SK-N-SH treated with all-trans-retinoic acid at 6 μM for 48 hours (cell line): Measurements from ENCODE around the gene CHRM4.

Experiments used
- ARNTL ChIP-seq: fragments of 450-650 bp; formaldehyde crosslinking; IDR thresholded peaks from 2 replicates; pipeline ENCODE4 v1.5.0; 2020; ENCODE audit warnings: low read depth, mild to moderate bottlenecking, moderate library complexity, borderline replicate concordance
- BACH2 ChIP-seq: fragments of 250-450 bp; sonication (Bioruptor Pico); IDR thresholded peaks from 2 replicates; pipeline ENCODE4 v1.9.0; 2021; ENCODE audit warnings: mild to moderate bottlenecking, borderline replicate concordance
- CSDC2 ChIP-seq: fragments of 250-450 bp; sonication (Bioruptor Pico); IDR thresholded peaks from 2 replicates; pipeline ENCODE4 v1.5.0; 2020; ENCODE audit warnings: mild to moderate bottlenecking, moderate library complexity
- GLIS3 ChIP-seq: fragments of 250-450 bp; sonication (Bioruptor Pico); IDR thresholded peaks from 2 replicates; pipeline ENCODE4 v1.5.0; 2020; ENCODE audit warnings: mild to moderate bottlenecking, moderate library complexity
- RARB ChIP-seq: fragments of 250-450 bp; sonication (Bioruptor Pico); IDR thresholded peaks from 2 replicates; pipeline ENCODE4 v1.8.0; 2021; ENCODE audit warnings: mild to moderate bottlenecking, moderate library complexity
- TCF4 ChIP-seq: fragments of 250-450 bp; sonication (Bioruptor Pico); IDR thresholded peaks from 2 replicates; pipeline ENCODE4 v1.8.0; 2021; ENCODE audit warnings: mild to moderate bottlenecking, moderate library complexity, borderline replicate concordance
- ZFP3 ChIP-seq: fragments of 250-450 bp; sonication (Bioruptor Pico); IDR thresholded peaks from 2 replicates; pipeline ENCODE4 v1.5.0; 2020; ENCODE audit warnings: mild to moderate bottlenecking, moderate library complexity
- ZNF565 ChIP-seq: fragments of 450-650 bp; formaldehyde crosslinking; conservative IDR thresholded peaks from 2 replicates; pipeline ENCODE4 v1.5.0; 2020; ENCODE audit warnings: low read depth, mild to moderate bottlenecking, moderate library complexity
- ZNF70 ChIP-seq: fragments of 450-650 bp; formaldehyde crosslinking; IDR thresholded peaks from 2 replicates; pipeline ENCODE4 v1.5.0; 2020; ENCODE audit warnings: mild to moderate bottlenecking, moderate library complexity
- TF ChIP-seq, protein P1 (sequence below): fragments of 250-450 bp; sonication (Bioruptor Pico); IDR thresholded peaks from 2 replicates; pipeline ENCODE4 v1.8.0; 2020; ENCODE audit warnings: mild to moderate bottlenecking, moderate library complexity, borderline replicate concordance
- TF ChIP-seq, protein P2 (sequence below): fragments of 250-450 bp; sonication (Bioruptor Pico); IDR thresholded peaks from 2 replicates; pipeline ENCODE4 v1.5.1; 2020; ENCODE audit warnings: low read depth, mild to moderate bottlenecking, moderate library complexity
- TF ChIP-seq, protein P3 (sequence below): fragments of 250-450 bp; sonication (Bioruptor Pico); IDR thresholded peaks from 2 replicates; pipeline ENCODE4 v1.5.1; 2021; ENCODE audit warnings: mild to moderate bottlenecking, moderate library complexity
- TF ChIP-seq, protein P4 (sequence below): fragments of 250-450 bp; sonication (Bioruptor Pico); IDR thresholded peaks from 2 replicates; pipeline ENCODE4 v1.5.0; 2020; ENCODE audit warnings: mild to moderate bottlenecking, moderate library complexity

DNA sequence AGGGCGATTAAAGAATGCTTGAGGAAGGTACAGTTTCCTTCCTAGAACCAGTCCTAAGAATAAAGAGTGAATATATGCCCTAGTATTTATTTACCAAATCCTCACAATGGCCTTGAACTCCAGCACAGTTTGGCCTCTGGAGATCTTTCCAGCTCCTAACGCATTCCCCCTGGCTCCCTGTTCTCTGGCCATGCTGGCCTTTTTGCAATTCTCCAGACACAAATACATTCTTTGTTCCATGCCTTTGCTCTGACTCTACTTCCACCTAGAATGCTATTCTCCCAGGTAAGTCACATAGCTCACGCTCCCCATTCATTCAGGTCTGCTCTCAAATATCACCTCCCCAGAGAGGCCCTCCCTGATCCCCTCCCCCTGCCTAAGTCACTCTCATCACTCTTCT is 48.1 kb downstream of the CHRM4 start:
- TF ChIP-seq, protein P1, sequence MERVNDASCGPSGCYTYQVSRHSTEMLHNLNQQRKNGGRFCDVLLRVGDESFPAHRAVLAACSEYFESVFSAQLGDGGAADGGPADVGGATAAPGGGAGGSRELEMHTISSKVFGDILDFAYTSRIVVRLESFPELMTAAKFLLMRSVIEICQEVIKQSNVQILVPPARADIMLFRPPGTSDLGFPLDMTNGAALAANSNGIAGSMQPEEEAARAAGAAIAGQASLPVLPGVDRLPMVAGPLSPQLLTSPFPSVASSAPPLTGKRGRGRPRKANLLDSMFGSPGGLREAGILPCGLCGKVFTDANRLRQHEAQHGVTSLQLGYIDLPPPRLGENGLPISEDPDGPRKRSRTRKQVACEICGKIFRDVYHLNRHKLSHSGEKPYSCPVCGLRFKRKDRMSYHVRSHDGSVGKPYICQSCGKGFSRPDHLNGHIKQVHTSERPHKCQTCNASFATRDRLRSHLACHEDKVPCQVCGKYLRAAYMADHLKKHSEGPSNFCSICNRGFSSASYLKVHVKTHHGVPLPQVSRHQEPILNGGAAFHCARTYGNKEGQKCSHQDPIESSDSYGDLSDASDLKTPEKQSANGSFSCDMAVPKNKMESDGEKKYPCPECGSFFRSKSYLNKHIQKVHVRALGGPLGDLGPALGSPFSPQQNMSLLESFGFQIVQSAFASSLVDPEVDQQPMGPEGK (CRISPR knock-in tag) = no peak
- TF ChIP-seq BACH2 (CRISPR knock-in tag) = no peak
- no peak for TF ChIP-seq RARB (CRISPR knock-in tag)
- TF ChIP-seq TCF4 (CRISPR knock-in tag) = no peak
- TF ChIP-seq ZNF565 (CRISPR knock-in tag) = no peak
- TF ChIP-seq, protein P2, sequence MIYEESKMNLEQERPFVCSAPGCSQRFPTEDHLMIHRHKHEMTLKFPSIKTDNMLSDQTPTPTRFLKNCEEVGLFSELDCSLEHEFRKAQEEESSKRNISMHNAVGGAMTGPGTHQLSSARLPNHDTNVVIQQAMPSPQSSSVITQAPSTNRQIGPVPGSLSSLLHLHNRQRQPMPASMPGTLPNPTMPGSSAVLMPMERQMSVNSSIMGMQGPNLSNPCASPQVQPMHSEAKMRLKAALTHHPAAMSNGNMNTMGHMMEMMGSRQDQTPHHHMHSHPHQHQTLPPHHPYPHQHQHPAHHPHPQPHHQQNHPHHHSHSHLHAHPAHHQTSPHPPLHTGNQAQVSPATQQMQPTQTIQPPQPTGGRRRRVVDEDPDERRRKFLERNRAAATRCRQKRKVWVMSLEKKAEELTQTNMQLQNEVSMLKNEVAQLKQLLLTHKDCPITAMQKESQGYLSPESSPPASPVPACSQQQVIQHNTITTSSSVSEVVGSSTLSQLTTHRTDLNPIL = no peak
- TF ChIP-seq, protein P3, sequence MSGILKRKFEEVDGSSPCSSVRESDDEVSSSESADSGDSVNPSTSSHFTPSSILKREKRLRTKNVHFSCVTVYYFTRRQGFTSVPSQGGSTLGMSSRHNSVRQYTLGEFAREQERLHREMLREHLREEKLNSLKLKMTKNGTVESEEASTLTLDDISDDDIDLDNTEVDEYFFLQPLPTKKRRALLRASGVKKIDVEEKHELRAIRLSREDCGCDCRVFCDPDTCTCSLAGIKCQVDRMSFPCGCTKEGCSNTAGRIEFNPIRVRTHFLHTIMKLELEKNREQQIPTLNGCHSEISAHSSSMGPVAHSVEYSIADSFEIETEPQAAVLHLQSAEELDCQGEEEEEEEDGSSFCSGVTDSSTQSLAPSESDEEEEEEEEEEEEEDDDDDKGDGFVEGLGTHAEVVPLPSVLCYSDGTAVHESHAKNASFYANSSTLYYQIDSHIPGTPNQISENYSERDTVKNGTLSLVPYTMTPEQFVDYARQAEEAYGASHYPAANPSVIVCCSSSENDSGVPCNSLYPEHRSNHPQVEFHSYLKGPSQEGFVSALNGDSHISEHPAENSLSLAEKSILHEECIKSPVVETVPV (CRISPR knock-in tag) = no peak
- no peak for TF ChIP-seq GLIS3
- no peak for TF ChIP-seq ZNF70 (CRISPR knock-in tag)
- no peak for TF ChIP-seq ZFP3 (CRISPR knock-in tag)
- no peak for TF ChIP-seq CSDC2
- TF ChIP-seq, protein P4, sequence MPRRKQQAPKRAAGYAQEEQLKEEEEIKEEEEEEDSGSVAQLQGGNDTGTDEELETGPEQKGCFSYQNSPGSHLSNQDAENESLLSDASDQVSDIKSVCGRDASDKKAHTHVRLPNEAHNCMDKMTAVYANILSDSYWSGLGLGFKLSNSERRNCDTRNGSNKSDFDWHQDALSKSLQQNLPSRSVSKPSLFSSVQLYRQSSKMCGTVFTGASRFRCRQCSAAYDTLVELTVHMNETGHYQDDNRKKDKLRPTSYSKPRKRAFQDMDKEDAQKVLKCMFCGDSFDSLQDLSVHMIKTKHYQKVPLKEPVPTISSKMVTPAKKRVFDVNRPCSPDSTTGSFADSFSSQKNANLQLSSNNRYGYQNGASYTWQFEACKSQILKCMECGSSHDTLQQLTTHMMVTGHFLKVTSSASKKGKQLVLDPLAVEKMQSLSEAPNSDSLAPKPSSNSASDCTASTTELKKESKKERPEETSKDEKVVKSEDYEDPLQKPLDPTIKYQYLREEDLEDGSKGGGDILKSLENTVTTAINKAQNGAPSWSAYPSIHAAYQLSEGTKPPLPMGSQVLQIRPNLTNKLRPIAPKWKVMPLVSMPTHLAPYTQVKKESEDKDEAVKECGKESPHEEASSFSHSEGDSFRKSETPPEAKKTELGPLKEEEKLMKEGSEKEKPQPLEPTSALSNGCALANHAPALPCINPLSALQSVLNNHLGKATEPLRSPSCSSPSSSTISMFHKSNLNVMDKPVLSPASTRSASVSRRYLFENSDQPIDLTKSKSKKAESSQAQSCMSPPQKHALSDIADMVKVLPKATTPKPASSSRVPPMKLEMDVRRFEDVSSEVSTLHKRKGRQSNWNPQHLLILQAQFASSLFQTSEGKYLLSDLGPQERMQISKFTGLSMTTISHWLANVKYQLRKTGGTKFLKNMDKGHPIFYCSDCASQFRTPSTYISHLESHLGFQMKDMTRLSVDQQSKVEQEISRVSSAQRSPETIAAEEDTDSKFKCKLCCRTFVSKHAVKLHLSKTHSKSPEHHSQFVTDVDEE (CRISPR knock-in tag) = no peak
- TF ChIP-seq ARNTL (CRISPR knock-in tag) = no peak
